CD8-positive, alpha-beta memory T cell (primary cell): ENCODE data around the gene CHST15. TPM values are rescaled to one million over a fixed set of nuclear protein-coding genes. Genes with fewer than 3 reads are reported as not detected.
A peak's percentile ranks its signal among the peaks of the same experiment; 100 is the strongest.

Experiments used
- CTCF ChIA-PET: fragments of 350-600 bp; sonication (Branson Sonifier 250); formaldehyde crosslinking; loops from one replicate; lab custom pipeline; 2021; ENCODE audit warnings: antibody characterized with exemption; lab: Charles Lee
- POLR2A ChIA-PET: fragments of 350-600 bp; sonication (Branson Sonifier 250); formaldehyde crosslinking; loops from one replicate; lab custom pipeline; 2021; ENCODE audit warnings: antibody characterized with exemption; lab: Charles Lee
- DNase-seq, 5 donors: peaks; one replicate each; pipeline versions ENCODE4 v3.0.0 to v3.0.0-alpha.2; 2020 to 2022; ENCODE audit warnings: mixed read lengths in 1 of 5
- H3K27ac ChIP-seq: one replicate; pipeline ENCODE4 v1.7.0; 2013; ENCODE audit warnings: low read depth, mild to moderate bottlenecking, low read length, moderate library complexity
- H3K27me3 ChIP-seq: 2 replicates; pipeline ENCODE4 v1.7.0; 2013; ENCODE audit warnings: low read length, mild to moderate bottlenecking; ENCODE audit not compliant: insufficient read depth, poor library complexity, severe bottlenecking
- H3K36me3 ChIP-seq: 2 replicates; pipeline ENCODE4 v1.7.0; 2013; ENCODE audit warnings: mild to moderate bottlenecking, low read length, moderate library complexity; ENCODE audit not compliant: insufficient read depth
- H3K4me1 ChIP-seq: 2 replicates; pipeline ENCODE4 v1.7.0; 2013; ENCODE audit warnings: mild to moderate bottlenecking, low read length, moderate library complexity; ENCODE audit not compliant: insufficient read depth
- H3K4me3 ChIP-seq: 2 replicates; pipeline ENCODE4 v1.7.0; 2013; ENCODE audit warnings: mild to moderate bottlenecking, low read length
- H3K9me3 ChIP-seq: 2 replicates; pipeline ENCODE4 v1.7.0; 2013; ENCODE audit warnings: mild to moderate bottlenecking, low read length
- H3K27ac Mint-ChIP-seq, 8 donors: one replicate each; pipeline ENCODE4 v1.8.0; 2020 to 2021; ENCODE audit warnings: mixed read lengths in 8 of 8, mild to moderate bottlenecking in 6 of 8, inconsistent platforms in 3 of 8, moderate library complexity in 3 of 8
- H3K27me3 Mint-ChIP-seq, 2 donors: one replicate each; pipeline ENCODE4 v1.8.0; 2020 to 2021; ENCODE audit warnings: mixed read lengths in 2 of 2, mild to moderate bottlenecking in 1 of 2, moderate library complexity in 1 of 2
- H3K36me3 Mint-ChIP-seq, 3 donors: one replicate each; pipeline ENCODE4 v1.8.0; 2020 to 2021; ENCODE audit warnings: mixed read lengths in 3 of 3, inconsistent platforms in 1 of 3, mild to moderate bottlenecking in 1 of 3
- H3K4me1 Mint-ChIP-seq, 3 donors: one replicate each; pipeline ENCODE4 v1.8.0; 2020 to 2021; ENCODE audit warnings: mixed read lengths in 3 of 3, inconsistent platforms in 1 of 3, mild to moderate bottlenecking in 1 of 3
- H3K4me3 Mint-ChIP-seq, 7 donors: one replicate each; pipeline ENCODE4 v1.8.0; 2020 to 2021; ENCODE audit warnings: mixed read lengths in 7 of 7, mild to moderate bottlenecking in 6 of 7, moderate library complexity in 4 of 7, inconsistent platforms in 2 of 7
- H3K9me3 Mint-ChIP-seq, 5 donors: one replicate each; pipeline ENCODE4 v1.8.0; 2020 to 2022; ENCODE audit warnings: mixed read lengths in 5 of 5, mild to moderate bottlenecking in 3 of 5, moderate library complexity in 2 of 5, inconsistent platforms in 1 of 5
- polyA plus RNA-seq: library from polyadenylated mRNA; unstranded; fragments of 300-500 nt; fragmentation: Illumina TruSeq; gene quantifications from one replicate; pipeline ENCODE4 v1.2.3, GENCODE V29; 2021
- total RNA-seq, 2 experiments: library from RNA; stranded (reverse); gene quantifications; one replicate each; pipeline ENCODE4 v1.2.3, GENCODE V29; 2021

The CHST15 gene
- total and polyA plus RNA-seq, 3 experiments from 2014 or later, result 0.18 to 0.24 TPM; not detected in 1

DNA sequence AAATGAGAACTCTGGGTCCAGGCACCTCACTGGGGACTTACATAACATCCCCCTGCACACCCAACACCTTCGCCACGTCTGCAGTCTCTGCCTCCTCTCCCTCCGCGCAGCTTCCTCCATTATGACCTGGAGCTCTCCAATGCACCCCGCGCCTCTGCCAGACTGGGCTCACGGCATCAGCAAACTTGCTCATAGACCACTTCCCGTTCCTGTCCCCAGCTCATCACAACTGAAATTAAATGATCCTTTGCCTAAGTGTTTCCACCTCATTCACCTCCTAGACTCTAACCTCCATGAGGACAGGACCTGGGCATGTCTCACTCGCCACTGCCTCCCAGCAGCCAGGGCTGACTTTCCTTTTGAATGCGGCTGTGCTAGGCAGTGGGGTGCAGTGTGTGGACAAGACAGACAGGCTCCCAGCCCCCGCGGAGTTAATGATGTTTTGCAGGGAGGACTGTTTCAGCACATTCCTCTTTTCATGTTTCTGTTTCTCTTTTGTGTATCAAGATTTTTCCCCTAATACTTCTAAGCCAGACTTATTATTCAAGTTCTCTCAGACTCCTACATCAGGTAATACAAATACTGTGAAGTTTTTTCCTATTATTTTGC lies 18.8 kb downstream of the CHST15 start:
- peaks cover 16% of the 10 kb centered on the region for H3K4me1 ChIP-seq
- POLR2A ChIA-PET, result no interaction called here
- Mint-ChIP-seq H3K27me3 (peaks cover 5 to 22% of the 10 kb centered on the region in 2 donors), H3K36me3 (no peaks in the 10 kb centered on the region), H3K4me1 (no peaks in the 10 kb centered on the region), H3K4me3 (no peak overlapping the region), H3K9me3 (no peaks in the 10 kb centered on the region), H3K27ac (peak overlapping the region in 1 of 8 donors; percentile 6)
- CTCF ChIA-PET, result no interaction called here
- no peaks in the 10 kb centered on the region for H3K9me3 ChIP-seq
- H3K36me3 ChIP-seq, result no peaks in the 10 kb centered on the region
- no peak overlapping the region for H3K27ac ChIP-seq
- DNase-seq, result no peak
- H3K4me3 ChIP-seq, result no peak overlapping the region
- no peaks in the 10 kb centered on the region for H3K27me3 ChIP-seq

DNA sequence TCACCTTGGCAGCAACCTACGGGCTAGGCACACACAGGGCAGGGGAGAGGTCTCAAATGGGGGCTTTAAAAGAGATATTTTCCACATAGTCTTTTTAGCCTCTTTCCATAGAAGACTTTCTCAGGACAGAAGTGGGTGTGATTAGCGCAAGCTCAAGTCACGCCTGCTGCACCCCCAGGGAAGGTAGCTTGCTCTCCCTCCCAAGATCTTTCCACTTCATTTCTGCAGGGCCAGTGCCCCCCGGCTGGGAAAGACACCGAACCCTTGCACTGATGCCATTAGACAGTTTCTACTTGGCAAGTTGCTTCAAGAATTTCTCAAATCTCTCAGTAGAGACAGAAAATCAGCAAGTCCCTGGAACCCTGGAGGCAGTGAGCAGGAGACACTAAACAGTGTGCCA lies 19.4 kb downstream of the CHST15 start:
- no peaks in the 10 kb centered on the region for H3K27me3 ChIP-seq
- no peak overlapping the region for H3K4me3 Mint-ChIP-seq
- H3K27me3 Mint-ChIP-seq, result peaks cover 8 to 28% of the 10 kb centered on the region in 2 donors
- peaks cover 16% of the 10 kb centered on the region for H3K4me1 ChIP-seq
- POLR2A ChIA-PET, result no interaction called here
- H3K27ac Mint-ChIP-seq, result no peak overlapping the region
- CTCF ChIA-PET, result no interaction called here
- no peak overlapping the region for H3K27ac ChIP-seq
- H3K36me3 Mint-ChIP-seq, result no peaks in the 10 kb centered on the region
- H3K4me1 Mint-ChIP-seq, result no peaks in the 10 kb centered on the region
- no peaks in the 10 kb centered on the region for H3K36me3 ChIP-seq
- no peak for DNase-seq
- H3K9me3 Mint-ChIP-seq, result no peaks in the 10 kb centered on the region
- no peak overlapping the region for H3K4me3 ChIP-seq
- no peaks in the 10 kb centered on the region for H3K9me3 ChIP-seq

DNA sequence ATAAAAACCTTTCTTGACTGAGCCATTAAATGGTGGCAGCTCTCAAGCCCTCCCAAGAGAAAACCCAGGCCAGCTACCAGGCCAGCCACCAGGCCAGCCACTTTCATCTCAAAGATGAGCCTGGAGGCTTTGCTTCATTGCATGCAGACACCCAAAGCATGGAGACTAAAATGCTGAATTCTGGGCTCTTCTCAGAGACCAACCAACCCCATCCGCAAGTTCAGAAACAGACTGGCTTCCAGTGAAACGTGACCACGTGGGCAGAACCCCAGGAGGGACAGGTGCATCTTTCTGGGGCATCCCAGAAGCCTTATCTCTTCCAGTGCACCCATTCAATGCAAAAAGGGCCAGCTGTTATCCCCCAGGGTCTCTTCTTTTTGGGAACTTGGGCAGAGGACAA lies 20.9 kb downstream of the CHST15 start:
- Mint-ChIP-seq H3K27me3 (peaks cover 8 to 29% of the 10 kb centered on the region in 2 donors), H3K4me1 (no peaks in the 10 kb centered on the region), H3K4me3 (no peak overlapping the region), H3K36me3 (no peaks in the 10 kb centered on the region), H3K27ac (no peak overlapping the region), H3K9me3 (no peaks in the 10 kb centered on the region)
- DNase-seq, result no peak
- POLR2A ChIA-PET, result no interaction called here
- Histone ChIP-seq H3K4me1 (peaks cover 16% of the 10 kb centered on the region), H3K27me3 (no peaks in the 10 kb centered on the region), H3K9me3 (no peaks in the 10 kb centered on the region), H3K4me3 (no peak overlapping the region), H3K36me3 (no peaks in the 10 kb centered on the region), H3K27ac (no peak overlapping the region)
- CTCF ChIA-PET, result no interaction called here

DNA sequence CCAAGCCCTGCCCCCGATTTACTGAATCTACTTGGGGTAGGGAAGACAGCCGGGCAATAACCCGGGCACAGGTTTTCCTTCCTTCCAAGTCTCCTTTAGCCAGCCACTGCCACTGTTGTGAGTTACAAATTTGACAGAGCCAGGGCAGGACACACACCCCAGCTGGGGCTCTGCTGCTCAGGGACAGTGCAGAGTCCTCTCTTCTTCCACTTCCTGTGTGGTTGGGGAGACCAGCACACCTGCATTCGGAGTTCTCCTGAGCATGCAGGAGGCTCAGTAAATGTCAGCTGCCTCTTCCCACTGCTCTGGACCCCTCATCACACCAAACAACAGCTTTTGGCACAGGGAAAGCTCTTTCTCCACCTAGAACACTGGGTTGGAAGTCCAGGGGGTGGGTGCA lies 21.3 kb downstream of the CHST15 start:
- Histone ChIP-seq H3K4me3 (no peak overlapping the region), H3K27me3 (no peaks in the 10 kb centered on the region), H3K9me3 (no peaks in the 10 kb centered on the region), H3K27ac (no peak overlapping the region), H3K36me3 (no peaks in the 10 kb centered on the region), H3K4me1 (peaks cover 16% of the 10 kb centered on the region)
- POLR2A ChIA-PET, result no interaction called here
- CTCF ChIA-PET, result interaction anchor here (0.8 to 0.9 kb wide), 2 partner anchors 8 to 77 kb away, joined by 3 to 4 read pairs; no protein-coding TSS in a partner anchor
- peaks cover 6 to 29% of the 10 kb centered on the region in 2 donors for H3K27me3 Mint-ChIP-seq
- no peaks in the 10 kb centered on the region for H3K9me3 Mint-ChIP-seq
- H3K4me3 Mint-ChIP-seq, result no peak overlapping the region
- no peaks in the 10 kb centered on the region for H3K4me1 Mint-ChIP-seq
- DNase-seq, result no peak
- no peak overlapping the region for H3K27ac Mint-ChIP-seq
- H3K36me3 Mint-ChIP-seq, result no peaks in the 10 kb centered on the region

DNA sequence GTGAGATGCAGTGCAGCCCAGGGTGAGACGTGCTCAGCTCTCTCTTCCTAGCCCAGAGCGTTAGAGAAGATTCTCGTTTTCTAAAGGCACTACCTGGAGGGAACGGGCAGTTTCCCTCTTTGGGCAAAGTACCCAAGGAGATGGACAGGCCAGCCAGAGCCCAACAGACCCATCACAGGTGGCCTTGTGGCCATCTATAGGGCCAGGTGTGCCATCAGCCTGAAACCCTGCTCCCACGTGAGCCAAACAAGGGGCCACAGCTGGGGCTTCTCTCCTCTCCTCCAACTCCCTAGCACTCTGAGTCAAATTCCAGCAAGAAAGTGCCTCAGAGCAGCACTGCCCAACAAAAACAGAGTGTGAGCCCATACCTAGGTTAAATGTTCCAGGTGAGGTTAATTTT lies 22.3 kb downstream of the CHST15 start:
- Mint-ChIP-seq H3K27ac (no peak overlapping the region), H3K4me3 (no peak overlapping the region), H3K36me3 (no peaks in the 10 kb centered on the region), H3K9me3 (no peaks in the 10 kb centered on the region), H3K4me1 (no peaks in the 10 kb centered on the region), H3K27me3 (peaks cover 6 to 32% of the 10 kb centered on the region in 2 donors)
- no peak for DNase-seq
- POLR2A ChIA-PET, result no interaction called here
- no peaks in the 10 kb centered on the region for H3K27me3 ChIP-seq
- no peak overlapping the region for H3K27ac ChIP-seq
- no peaks in the 10 kb centered on the region for H3K9me3 ChIP-seq
- CTCF ChIA-PET, result interaction anchor here (0.8 to 0.9 kb wide), 2 partner anchors 9 to 76 kb away, joined by 3 to 4 read pairs; no protein-coding TSS in a partner anchor
- no peak overlapping the region for H3K4me3 ChIP-seq
- no peaks in the 10 kb centered on the region for H3K36me3 ChIP-seq
- peaks cover 24% of the 10 kb centered on the region for H3K4me1 ChIP-seq

DNA sequence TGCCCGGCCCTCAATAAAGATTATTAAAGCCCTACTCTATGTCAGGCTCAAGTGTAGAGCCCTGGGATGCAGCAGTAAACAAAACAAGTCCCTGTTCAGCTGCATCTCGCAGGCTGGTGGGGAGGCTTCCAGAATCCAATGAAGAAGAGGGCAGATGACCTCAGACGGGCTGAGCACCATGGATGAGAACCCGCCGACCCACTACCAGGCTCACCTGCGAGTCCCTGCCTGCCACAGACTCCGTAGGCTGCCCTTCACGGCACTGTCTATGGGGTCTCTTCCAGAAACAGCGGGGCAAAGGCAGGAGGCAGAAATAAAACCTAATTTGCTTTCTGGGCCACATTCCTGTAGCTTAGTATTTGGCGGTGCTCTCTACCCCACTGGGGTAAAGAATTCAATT lies 22.7 kb downstream of the CHST15 start:
- no peak overlapping the region for H3K4me3 ChIP-seq
- no peak for DNase-seq
- Mint-ChIP-seq H3K4me3 (no peak overlapping the region), H3K27ac (no peak overlapping the region), H3K9me3 (no peaks in the 10 kb centered on the region), H3K36me3 (no peaks in the 10 kb centered on the region), H3K27me3 (peaks cover 8 to 34% of the 10 kb centered on the region in 2 donors), H3K4me1 (no peaks in the 10 kb centered on the region)
- no peaks in the 10 kb centered on the region for H3K27me3 ChIP-seq
- H3K9me3 ChIP-seq, result no peaks in the 10 kb centered on the region
- ChIA-PET POLR2A (no interaction called here), CTCF (no interaction called here)
- no peaks in the 10 kb centered on the region for H3K36me3 ChIP-seq
- peaks cover 27% of the 10 kb centered on the region for H3K4me1 ChIP-seq
- H3K27ac ChIP-seq, result no peak overlapping the region

DNA sequence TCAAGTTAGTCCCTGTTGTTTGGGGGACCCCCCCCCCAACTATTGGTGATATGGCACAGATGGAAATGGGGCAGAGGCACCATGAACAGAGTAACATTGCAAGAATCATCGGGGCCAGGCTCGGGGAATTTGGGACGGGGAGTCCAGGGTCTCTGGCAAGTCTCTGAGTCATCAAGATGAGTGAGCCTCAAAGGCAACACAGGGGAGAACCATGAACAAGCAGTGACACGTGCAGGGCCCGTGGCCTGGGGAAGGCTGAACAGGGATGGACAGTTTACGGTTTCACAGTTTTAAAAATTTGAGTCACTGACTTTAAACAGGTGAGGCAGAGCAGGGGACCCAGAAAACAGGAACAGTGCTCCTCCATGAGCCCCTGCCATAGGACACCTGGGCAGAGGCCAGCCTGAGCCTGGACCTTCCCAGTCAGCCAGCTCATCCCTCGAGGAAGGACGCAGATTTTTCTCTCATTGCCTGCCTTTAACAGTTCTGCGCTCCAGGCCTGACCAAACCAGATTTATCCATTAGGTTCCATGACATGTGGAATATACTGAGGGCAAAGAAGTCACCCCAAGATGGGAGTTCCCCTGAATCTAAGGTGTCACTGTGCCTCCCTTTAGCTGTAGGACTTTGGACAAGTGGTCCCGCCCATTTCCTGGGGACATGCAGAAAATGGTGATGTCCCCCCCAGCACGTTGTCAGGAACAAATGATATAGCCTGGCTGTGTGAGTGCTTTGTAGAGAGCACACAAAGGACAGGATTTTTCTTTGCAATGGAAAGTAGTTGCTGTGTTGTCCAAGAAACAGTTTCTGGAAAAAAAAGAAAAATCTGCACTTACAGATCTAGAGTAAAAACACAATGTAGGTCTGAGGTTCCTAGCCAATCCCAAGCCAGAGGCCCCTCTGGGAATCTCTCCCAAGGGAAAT lies 23.8 kb downstream of the CHST15 start:
- no peaks in the 10 kb centered on the region for H3K9me3 ChIP-seq
- H3K36me3 ChIP-seq, result no peaks in the 10 kb centered on the region
- no peak overlapping the region for H3K27ac Mint-ChIP-seq
- peaks cover 8 to 33% of the 10 kb centered on the region in 2 donors for H3K27me3 Mint-ChIP-seq
- no peaks in the 10 kb centered on the region for H3K9me3 Mint-ChIP-seq
- peaks cover 35% of the 10 kb centered on the region for H3K4me1 ChIP-seq
- H3K27me3 ChIP-seq, result no peaks in the 10 kb centered on the region
- no peaks in the 10 kb centered on the region for H3K4me1 Mint-ChIP-seq
- no peak overlapping the region for H3K27ac ChIP-seq
- H3K36me3 Mint-ChIP-seq, result no peaks in the 10 kb centered on the region
- H3K4me3 ChIP-seq, result no peak overlapping the region
- ChIA-PET POLR2A (no interaction called here), CTCF (no interaction called here)
- no peak overlapping the region for H3K4me3 Mint-ChIP-seq
- DNase-seq, result no peak

DNA sequence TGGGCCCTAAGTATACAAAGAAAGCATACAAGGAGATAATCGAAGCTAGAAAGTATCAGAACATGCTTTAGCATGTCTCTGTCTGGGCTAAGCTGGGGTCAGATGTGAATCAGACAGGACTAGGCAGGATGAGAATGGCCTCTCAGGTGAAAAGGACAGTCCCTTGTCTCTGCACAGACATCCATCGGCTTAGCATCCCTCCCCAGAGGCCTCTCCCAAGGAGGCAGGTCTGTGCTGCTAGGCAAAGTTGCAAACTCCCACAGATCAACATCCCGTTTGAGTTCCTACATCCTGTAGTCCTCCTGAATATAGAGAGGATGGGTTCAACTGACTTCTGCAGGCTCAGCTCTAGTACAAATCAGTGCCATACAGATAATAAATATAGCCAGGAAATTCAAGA lies 24.5 kb downstream of the CHST15 start:
- H3K9me3 Mint-ChIP-seq, result no peaks in the 10 kb centered on the region
- H3K36me3 Mint-ChIP-seq, result no peaks in the 10 kb centered on the region
- Histone ChIP-seq H3K4me1 (peaks cover 30% of the 10 kb centered on the region), H3K36me3 (no peaks in the 10 kb centered on the region), H3K27ac (no peak overlapping the region), H3K27me3 (no peaks in the 10 kb centered on the region), H3K9me3 (no peaks in the 10 kb centered on the region), H3K4me3 (no peak overlapping the region)
- peaks cover 8 to 31% of the 10 kb centered on the region in 2 donors for H3K27me3 Mint-ChIP-seq
- no peak overlapping the region for H3K4me3 Mint-ChIP-seq
- peak overlapping the region in 2 of 8 donors; percentile 4 to 32 for H3K27ac Mint-ChIP-seq
- ChIA-PET POLR2A (no interaction called here), CTCF (no interaction called here)
- H3K4me1 Mint-ChIP-seq, result no peaks in the 10 kb centered on the region
- no peak for DNase-seq
